Pancreas (tissue), 10 donors: ENCODE data around the gene FAM149B1. TPM values are rescaled to one million over a fixed set of nuclear protein-coding genes. Genes with fewer than 3 reads are reported as not detected.
"Not testable (repeated sequence)": the region's sequence is repeated elsewhere in the genome, so short reads cannot be mapped to it uniquely, and the experiment has no call there.

Source experiments
- ATAC-seq, 4 donors: fragments of 200-7000 bp; cut with Tn5 transposase; one replicate each; pipeline versions ENCODE4 v1.8.0 to v1.9.1; 2020; ENCODE audit warnings: mild to moderate bottlenecking in 4 of 4, moderate library complexity in 4 of 4
- DNase-seq, 6 donors: peaks; one replicate each; pipeline ENCODE4 v3.0.0-alpha.2; 2020
- FAIRE-seq: peaks from 2 replicates; lab custom pipeline; 2012; peaks lifted over from hg19 to GRCh38; lab: Jason Lieb, UNC
- H3K27ac ChIP-seq, 4 donors: fragments of 200-600 bp; sonication (generic); 1 replicate in 3 of 4; 2 replicates in 1 of 4; pipeline versions ENCODE4 v1.5.0 to v1.8.0; 2020
- H3K27me3 ChIP-seq, 4 donors: fragments of 200-600 bp; one replicate each; pipeline ENCODE4 v1.8.0; 2021
- H3K36me3 ChIP-seq, 3 donors: fragments of 200-600 bp; sonication (generic) in 1 of 3; one replicate each; pipeline versions ENCODE4 v1.5.0 to v1.8.0; 2020 to 2021
- H3K4me1 ChIP-seq, 3 donors: fragments of 200-600 bp; one replicate each; pipeline ENCODE4 v1.8.0; 2021
- H3K4me3 ChIP-seq, 4 donors: fragments of 200-600 bp; sonication (generic) in 2 of 4; one replicate each; pipeline versions ENCODE4 v1.5.0 to v1.8.0; 2020 to 2021
- H3K9me3 ChIP-seq, 4 donors: fragments of 200-600 bp; one replicate each; pipeline ENCODE4 v1.8.0; 2021
- WGBS, 2 donors: extraction: QIAGEN DNeasy Blood & Tissue Kit; methylation state at CpG; one replicate each; pipeline ENCODE4 v1.1.7; 2013; 5-methylcytosine and 5-hydroxymethylcytosine counted together
- intact Hi-C, 3 donors: fragments of 100-400 bp; cut with DNase I; formaldehyde crosslinking; loops; one replicate each; pipeline versions ENCODE4 v1.11.1 to v1.14.2; 2022
- polyA plus RNA-seq, 2 donors: library from polyadenylated mRNA; stranded (reverse); fragments of 200-250 nt; gene quantifications; one replicate each; pipeline ENCODE4 v1.2.3, GENCODE V29; 2013
- total RNA-seq, 6 donors: library from RNA; stranded (reverse); fragmentation: NEBNext Ultra II Directional in 4 of 6; extraction: Animal tissue kit (Norgen Biotek cat#: 25700) in 4 of 6; gene quantifications; one replicate each; pipeline versions ENCODE4 v1.2.1 to v1.2.4, GENCODE V29; 2021 to 2023
- TF ChIP-seq, protein P1 (sequence below), 4 donors: fragments of 200-600 bp; sonication (generic) in 3 of 4; IDR thresholded peaks; one replicate each; pipeline versions ENCODE4 v1.5.0 to v1.8.0; 2021; ENCODE audit warnings: antibody characterized with exemption in 4 of 4
- donor health status: healthy with polysubstance abuse.
- donor health status: DM: no; HTN: no; CAD: no; lungs with moderate emphysema.
- donor health status: DM: no; HTN: no; CAD: no.
- donor health status: control.
- donor health status: control.
- donor health status: Bipolar disorder and iron deficiency.
- donor health status: DM: yes; HTN: yes; CAD: no.
- donor health status: DM: no; HTN: no; CAD: no.
- donor health status: DM: no; HTN: no; CAD: no.
- donor health status: DM: yes; HTN: yes; CAD: no.

Gene FAM149B1
- total and polyA plus RNA-seq, 8 donors = 6.6 to 15.8 (median 8.7) TPM

DNA sequence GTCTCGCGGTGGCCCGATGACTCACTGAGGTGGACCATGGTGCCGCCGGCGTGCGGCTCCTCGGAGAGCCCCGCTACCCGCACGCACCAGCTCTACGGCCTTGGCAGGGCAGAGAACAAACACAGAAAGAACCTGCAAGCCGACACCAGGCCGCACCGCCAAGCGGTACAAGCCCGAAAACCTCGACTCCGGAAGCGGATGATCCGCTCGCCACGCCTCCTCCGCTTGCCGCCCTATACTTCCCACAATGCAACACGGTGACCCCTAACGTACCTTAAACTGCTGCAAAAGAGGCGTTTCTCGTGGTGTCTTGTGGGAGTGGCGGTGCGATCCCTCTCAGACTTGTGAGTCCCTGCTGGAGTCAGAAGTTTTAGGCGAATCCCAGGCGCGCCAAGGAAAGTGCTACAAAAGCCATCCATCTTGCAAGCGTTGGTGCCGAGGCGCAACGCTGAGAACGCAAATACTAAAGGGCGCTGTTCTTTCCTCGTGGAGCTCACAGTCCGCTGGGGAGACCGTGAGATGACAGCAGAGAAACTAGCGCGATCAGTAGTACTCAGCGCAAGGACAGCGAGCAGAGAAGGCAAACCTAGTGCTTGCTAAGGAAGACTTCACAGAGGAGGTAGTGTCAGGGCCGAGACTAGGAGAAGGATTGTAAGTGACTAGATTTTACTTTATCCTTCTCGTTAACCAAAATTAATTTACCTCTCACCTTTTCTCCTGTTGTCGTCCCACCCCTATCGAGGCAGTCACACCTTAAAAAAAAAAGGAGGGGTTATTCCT lies 84.7 kb downstream of the FAM149B1 start, which contains the start of gene MRPS16:
MRPS16 (minus strand) TSS at position 200 of the 780 bp plus-strand sequence; CDS start at position 38, 162 bp downstream.
- H3K4me1 ChIP-seq = peaks cover 0 to 21% (median 10%) of the 10 kb centered on the region in 3 donors
- 0% methylated on average over 51 of the region's 51 CpGs for WGBS, 2 donors
- peak; percentile 64 for FAIRE-seq

DNA sequence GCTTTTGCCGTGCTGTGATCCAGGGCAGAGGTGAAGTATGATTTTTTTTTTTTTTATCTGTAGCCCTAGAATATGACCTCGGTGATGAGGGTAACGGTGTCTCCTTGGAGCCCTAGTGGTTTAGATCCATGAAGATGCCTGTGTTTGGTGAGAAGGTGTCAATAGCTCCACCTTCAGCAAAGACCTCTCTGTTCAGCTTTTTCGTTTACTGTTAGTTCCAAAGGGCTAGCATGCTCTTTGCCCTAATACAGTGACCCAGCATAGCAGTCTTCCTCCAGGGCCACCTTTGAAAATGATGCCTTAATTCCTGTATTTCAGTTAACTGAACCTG lies 85.3 kb downstream of the FAM149B1 start:
- DNase-seq (no peak), ATAC-seq (peak in 2 of 4 donors; percentile 0 to 4), FAIRE-seq (no peak)
- H3K9me3 ChIP-seq = no peaks in the 10 kb centered on the region
- intact Hi-C loops = no loop called here
- no peaks in the 10 kb centered on the region for H3K36me3 ChIP-seq
- 0% methylated on average over 4 of the region's 4 CpGs for WGBS, 2 donors
- H3K4me1 ChIP-seq = peaks cover 0 to 16% (median 10%) of the 10 kb centered on the region in 3 donors
- H3K27ac ChIP-seq = peak overlapping the region in 2 of 4 donors; percentile 53 to 86
- no peaks in the 10 kb centered on the region for H3K27me3 ChIP-seq
- TF ChIP-seq, protein P1, sequence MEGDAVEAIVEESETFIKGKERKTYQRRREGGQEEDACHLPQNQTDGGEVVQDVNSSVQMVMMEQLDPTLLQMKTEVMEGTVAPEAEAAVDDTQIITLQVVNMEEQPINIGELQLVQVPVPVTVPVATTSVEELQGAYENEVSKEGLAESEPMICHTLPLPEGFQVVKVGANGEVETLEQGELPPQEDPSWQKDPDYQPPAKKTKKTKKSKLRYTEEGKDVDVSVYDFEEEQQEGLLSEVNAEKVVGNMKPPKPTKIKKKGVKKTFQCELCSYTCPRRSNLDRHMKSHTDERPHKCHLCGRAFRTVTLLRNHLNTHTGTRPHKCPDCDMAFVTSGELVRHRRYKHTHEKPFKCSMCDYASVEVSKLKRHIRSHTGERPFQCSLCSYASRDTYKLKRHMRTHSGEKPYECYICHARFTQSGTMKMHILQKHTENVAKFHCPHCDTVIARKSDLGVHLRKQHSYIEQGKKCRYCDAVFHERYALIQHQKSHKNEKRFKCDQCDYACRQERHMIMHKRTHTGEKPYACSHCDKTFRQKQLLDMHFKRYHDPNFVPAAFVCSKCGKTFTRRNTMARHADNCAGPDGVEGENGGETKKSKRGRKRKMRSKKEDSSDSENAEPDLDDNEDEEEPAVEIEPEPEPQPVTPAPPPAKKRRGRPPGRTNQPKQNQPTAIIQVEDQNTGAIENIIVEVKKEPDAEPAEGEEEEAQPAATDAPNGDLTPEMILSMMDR (IDR thresholded peaks at IDR 0.05) = no peak
- peak overlapping the region; percentile 58 to 98 (median 79) for H3K4me3 ChIP-seq

More for the DNA sequence above, 84.7 kb downstream of the FAM149B1 start, which contains the start of gene MRPS16:
- Histone ChIP-seq H3K9me3 (no peaks in the 10 kb centered on the region), H3K27me3 (no peaks in the 10 kb centered on the region), H3K36me3 (no peaks in the 10 kb centered on the region), H3K27ac (peak within 1 kb of the TSS; percentile 53 to 86 (median 82)), H3K4me3 (peak within 1 kb of the TSS; percentile 58 to 98 (median 79))
- intact Hi-C loops = no loop called here
- DNase-seq (peak; percentile 88 to 95 (median 93)), ATAC-seq (peak; percentile 97 to 99 (median 98))
- TF ChIP-seq, protein P1 (IDR thresholded peaks at IDR 0.05) = no peak

DNA sequence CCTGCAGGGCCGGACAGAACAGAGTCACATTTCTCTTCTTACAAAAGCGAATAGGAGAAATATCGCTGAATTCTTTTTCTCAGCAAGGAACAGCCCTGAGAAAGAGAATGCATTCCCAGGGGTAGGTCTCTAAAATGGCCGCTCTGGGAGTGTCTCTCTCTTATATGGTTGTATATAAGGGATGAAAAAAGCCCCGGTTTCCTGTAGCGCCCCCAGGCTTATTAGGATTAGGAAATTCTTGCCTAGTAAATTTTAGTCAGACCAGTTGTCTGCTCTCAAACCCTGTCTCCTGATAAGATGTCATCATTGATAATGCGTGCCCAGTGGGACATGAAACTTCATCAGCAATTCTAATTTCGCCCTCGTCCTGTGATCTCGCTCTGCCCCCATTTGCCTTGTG lies 90.7 kb downstream of the FAM149B1 start:
- ATAC-seq, H3K27me3 ChIP-seq, H3K27ac ChIP-seq, DNase-seq, H3K4me1 ChIP-seq, FAIRE-seq, H3K4me3 ChIP-seq, H3K36me3 ChIP-seq, H3K9me3 ChIP-seq, intact Hi-C loops: not testable (repeated sequence)
- WGBS, 2 donors = 96 to 97% methylated on average over 10 of the region's 10 CpGs

DNA sequence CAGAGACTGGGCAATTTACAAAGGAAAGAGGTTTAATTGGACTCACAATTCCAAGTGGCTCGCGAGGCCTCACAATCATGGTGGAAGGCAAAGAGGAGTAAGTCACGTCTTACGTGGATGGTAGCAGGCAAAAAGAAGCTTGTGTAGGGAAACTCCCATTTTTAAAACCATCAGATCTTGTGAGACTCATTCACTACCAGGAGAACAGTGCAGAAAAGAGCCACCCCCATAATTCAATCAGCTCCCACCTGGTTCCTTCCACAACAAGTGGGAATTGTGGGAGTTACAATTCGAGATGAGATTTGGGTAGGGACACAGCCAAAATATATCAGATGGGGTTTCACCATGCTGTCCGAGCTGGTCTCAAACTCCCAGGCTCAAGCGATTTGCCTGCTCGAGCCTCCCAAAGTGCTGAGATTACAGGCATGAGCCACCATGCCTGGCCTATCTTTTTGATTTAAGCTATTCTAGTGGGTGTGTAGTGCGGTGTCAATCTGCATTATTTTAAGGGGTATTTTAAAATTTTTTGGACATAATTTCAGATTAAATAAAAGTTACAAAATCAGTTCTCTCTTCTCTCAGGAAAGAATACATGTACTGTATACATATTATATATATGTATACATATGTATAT lies 93.6 kb downstream of the FAM149B1 start:
- FAIRE-seq (no peak), ATAC-seq (no peak), DNase-seq (no peak)
- TF ChIP-seq, protein P1 (IDR thresholded peaks at IDR 0.05) = no peak
- Histone ChIP-seq H3K27ac (no peak overlapping the region), H3K4me1 (no peaks in the 10 kb centered on the region), H3K9me3 (no peaks in the 10 kb centered on the region), H3K36me3 (no peaks in the 10 kb centered on the region), H3K4me3 (no peak overlapping the region), H3K27me3 (no peaks in the 10 kb centered on the region)
- 84 to 93% methylated on average over 9 of the region's 9 CpGs for WGBS, 2 donors
- intact Hi-C loops = no loop called here

DNA sequence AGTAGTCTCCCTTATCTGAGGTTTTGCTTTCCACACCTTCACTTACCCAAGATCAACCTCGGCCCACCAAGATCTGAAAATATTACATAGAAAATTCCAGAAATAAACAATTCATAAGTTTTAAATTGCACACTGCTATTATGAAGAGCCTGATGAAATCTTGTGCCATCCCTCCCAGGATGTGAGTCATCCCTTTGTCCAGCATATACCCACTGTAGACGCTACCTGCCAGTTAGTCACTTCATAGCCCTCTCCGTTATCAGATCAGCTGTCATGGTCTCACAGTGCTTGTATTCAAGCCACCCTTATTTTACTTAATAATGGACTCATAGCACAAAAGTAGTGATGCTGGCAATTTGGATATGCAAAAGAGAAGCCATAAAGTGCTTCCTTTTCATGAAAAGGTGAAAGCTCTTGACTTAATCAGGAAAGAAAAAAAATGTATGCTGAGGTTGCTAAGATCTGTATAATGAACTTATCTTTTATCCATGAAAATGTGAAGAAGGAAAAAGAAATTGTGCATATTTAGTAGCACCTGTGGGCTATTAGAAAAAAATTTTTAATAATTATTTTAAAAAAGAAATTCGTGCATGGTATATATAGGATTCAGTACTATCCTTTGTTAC lies 94.3 kb downstream of the FAM149B1 start:
- intact Hi-C loops = no loop called here
- Histone ChIP-seq H3K9me3 (no peaks in the 10 kb centered on the region), H3K4me1 (no peaks in the 10 kb centered on the region), H3K36me3 (no peaks in the 10 kb centered on the region), H3K27ac (no peak overlapping the region), H3K27me3 (no peaks in the 10 kb centered on the region), H3K4me3 (no peak overlapping the region)
- WGBS, 2 donors = 67 to 76% methylated on average over 4 of the region's 4 CpGs
- DNase-seq = no peak
- no peak for FAIRE-seq
- TF ChIP-seq, protein P1 (IDR thresholded peaks at IDR 0.05) = no peak
- no peak for ATAC-seq
